Measurements from ENCODE around the gene LRRTM4.

GRCh38 chr2:77567723-77568122 is 45.5 kb upstream of the LRRTM4 start:
- no peak for TF ChIP-seq POLR2A (IDR thresholded peaks at IDR 0.05)
- TF ChIP-seq, protein P1, sequence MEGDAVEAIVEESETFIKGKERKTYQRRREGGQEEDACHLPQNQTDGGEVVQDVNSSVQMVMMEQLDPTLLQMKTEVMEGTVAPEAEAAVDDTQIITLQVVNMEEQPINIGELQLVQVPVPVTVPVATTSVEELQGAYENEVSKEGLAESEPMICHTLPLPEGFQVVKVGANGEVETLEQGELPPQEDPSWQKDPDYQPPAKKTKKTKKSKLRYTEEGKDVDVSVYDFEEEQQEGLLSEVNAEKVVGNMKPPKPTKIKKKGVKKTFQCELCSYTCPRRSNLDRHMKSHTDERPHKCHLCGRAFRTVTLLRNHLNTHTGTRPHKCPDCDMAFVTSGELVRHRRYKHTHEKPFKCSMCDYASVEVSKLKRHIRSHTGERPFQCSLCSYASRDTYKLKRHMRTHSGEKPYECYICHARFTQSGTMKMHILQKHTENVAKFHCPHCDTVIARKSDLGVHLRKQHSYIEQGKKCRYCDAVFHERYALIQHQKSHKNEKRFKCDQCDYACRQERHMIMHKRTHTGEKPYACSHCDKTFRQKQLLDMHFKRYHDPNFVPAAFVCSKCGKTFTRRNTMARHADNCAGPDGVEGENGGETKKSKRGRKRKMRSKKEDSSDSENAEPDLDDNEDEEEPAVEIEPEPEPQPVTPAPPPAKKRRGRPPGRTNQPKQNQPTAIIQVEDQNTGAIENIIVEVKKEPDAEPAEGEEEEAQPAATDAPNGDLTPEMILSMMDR (IDR thresholded peaks at IDR 0.05): no peak

All from thyroid gland (tissue), 4 donors.